HG02943 (cell line): Measurements from ENCODE around the gene NUBP1.
A peak's percentile ranks its signal among the peaks of the same experiment; 100 is the strongest.
"Not testable (repeated sequence)": the region's sequence is repeated elsewhere in the genome, so short reads cannot be mapped to it uniquely, and the experiment has no call there.

Source experiments
- ATAC-seq: cut with Tn5 transposase; IDR thresholded peaks from one replicate; pipeline ENCODE4 v1.9.1; 2021; ENCODE audit warnings: mild to moderate bottlenecking, low read depth, moderate library complexity; ENCODE audit not compliant: unreplicated experiment

NUBP1 gene

GRCh38 chr16:10743610-10744369 lies at the start of gene NUBP1:
Gene NUBP1 (plus strand): TSS chr16:10743842. CDS start chr16:10743864, 22 bp downstream.
- peak; percentile 77 for ATAC-seq

GRCh38 chr16:10693889-10694288 lies 49.8 kb upstream of the NUBP1 start:
- ATAC-seq: no peak

- no peak for ATAC-seq
These were observed 49.3 kb upstream of the NUBP1 start for GRCh38 chr16:10694306-10694705.

GRCh38 chr16:10694830-10695229 lies 48.8 kb upstream of the NUBP1 start, which contains the start of gene TEKT5:
Gene TEKT5 (minus strand): TSS chr16:10694930. CDS start chr16:10694873, 57 bp downstream.
- ATAC-seq: no peak

GRCh38 chr16:10699756-10700155 lies 43.9 kb upstream of the NUBP1 start:
- no peak for ATAC-seq

GRCh38 chr16:10708969-10709368 lies 34.7 kb upstream of the NUBP1 start:
- ATAC-seq: no peak

- ATAC-seq: no peak
These were observed 15.4 kb upstream of the NUBP1 start for GRCh38 chr16:10728003-10728887.

- no peak for ATAC-seq
These were observed 14.3 kb upstream of the NUBP1 start for GRCh38 chr16:10729104-10730048.

GRCh38 chr16:10731790-10732189 lies 11.9 kb upstream of the NUBP1 start:
- ATAC-seq: no peak

- no peak for ATAC-seq
These were observed 6.5 kb upstream of the NUBP1 start for GRCh38 chr16:10737068-10737625.

GRCh38 chr16:10738231-10739077 lies 5.2 kb upstream of the NUBP1 start:
- peak; percentile 64 for ATAC-seq

GRCh38 chr16:10740000-10740844 lies 3.4 kb upstream of the NUBP1 start:
- no peak for ATAC-seq

GRCh38 chr16:10740845-10741208 lies 2.8 kb upstream of the NUBP1 start:
- no peak for ATAC-seq

GRCh38 chr16:10741249-10741648 lies 2.4 kb upstream of the NUBP1 start:
- ATAC-seq: not testable (repeated sequence)

- no peak for ATAC-seq
These were observed 1.8 kb upstream of the NUBP1 start for GRCh38 chr16:10741844-10742243.

GRCh38 chr16:10743227-10743609 lies 424 bp upstream of the NUBP1 start:
- no peak for ATAC-seq

GRCh38 chr16:10744370-10745030 lies 858 bp downstream of the NUBP1 start:
- ATAC-seq: no peak

GRCh38 chr16:10745841-10746240 lies 2.2 kb downstream of the NUBP1 start:
- no peak for ATAC-seq
